Activated CD8-positive, alpha-beta memory T cell treated with anti-CD3 and anti-CD28 coated beads for 48 hours (primary cell): ENCODE measurements around the gene ANKRD66.

Source experiments
- DNase-seq, 3 experiments: peaks; one replicate each; pipeline ENCODE4 v3.0.0-alpha.2; 2020; ENCODE audit warnings: low read depth in 2 of 3, low spot score in 2 of 3

The ANKRD66 gene

DNA sequence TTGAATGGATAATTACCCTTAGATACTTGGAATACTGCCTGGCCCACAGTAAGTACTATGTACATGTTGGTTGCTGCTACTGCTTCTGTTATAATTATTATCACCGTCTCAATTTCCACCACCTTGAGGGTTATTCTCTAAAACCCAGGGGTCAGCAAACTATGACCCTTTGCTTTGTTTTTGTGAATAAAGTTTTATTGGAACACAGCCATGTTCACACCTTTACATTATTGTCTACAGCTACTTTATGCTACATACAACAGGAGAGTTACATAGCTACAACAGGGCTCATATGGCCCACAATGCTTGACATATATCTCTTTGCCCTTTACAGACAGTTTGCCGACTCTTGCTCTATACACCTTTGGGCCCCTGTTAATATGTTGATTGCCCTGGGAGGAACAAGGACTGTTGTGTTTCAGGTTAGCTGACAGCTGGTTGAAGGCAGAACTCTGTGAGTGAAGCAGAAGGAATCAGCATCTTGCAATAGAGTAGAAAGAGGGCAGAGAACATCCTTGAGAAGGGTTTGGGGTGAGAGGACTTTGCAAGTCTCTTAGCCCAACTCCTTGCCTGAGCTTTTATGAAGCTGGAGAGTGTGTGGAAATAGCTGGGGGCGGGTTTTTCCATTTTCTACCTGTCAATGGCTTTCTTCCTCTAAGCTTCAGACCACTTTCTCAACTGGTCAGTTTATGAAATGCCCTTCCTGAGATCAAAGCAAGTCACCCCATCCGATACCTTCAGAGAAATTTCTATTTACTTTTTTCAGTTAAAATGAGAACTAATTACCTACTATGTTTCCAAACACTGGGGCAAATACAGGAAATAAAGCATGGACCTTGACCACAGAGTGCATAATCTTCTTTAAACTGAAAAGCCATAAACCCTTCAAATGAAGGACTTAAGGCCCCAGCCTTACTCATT, 43.0 kb downstream of the ANKRD66 start:
- no peak for DNase-seq

DNA sequence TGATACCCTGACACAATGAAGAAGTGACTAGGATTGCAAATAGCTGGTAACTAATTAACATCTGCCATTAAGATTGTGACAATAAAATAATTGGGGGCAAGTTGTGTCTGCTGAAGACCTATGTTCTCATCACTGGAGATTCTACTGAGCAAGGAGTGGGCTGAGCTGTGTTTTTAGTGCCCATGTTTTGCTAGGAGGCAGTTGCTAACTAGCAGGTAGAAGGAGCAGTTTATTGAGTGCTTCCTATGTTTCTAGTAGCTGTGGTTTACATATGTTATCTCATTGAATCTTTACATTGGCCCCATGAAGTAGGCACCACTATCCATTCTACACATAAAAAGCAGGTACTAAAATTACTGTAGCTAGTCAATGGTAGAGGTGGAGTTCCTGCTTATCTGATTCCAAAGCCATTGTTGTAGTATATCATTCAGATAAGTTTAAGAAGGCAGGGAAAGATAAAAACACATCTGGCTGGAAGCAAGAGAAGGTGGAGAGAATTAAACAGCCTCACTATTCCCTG, 43.7 kb downstream of the ANKRD66 start:
- no peak for DNase-seq

DNA sequence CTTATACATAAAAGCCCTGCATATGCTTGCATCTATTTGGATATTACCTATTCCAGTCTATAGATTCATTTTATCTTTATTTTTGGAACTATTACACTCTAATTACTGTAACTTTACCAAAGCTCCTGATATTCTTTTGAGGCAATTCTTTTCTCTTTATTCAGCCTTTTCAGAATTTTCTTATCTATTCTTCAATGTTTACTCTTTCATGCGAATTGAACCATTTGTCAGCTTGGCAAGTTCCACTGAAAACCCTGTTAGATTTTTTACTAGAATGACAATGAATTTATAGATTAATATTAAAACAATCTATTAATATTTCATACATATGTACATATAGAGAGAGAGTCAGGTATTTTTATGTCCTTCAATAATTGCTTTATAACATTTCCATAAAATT, 45.9 kb downstream of the ANKRD66 start:
- DNase-seq, result no peak

DNA sequence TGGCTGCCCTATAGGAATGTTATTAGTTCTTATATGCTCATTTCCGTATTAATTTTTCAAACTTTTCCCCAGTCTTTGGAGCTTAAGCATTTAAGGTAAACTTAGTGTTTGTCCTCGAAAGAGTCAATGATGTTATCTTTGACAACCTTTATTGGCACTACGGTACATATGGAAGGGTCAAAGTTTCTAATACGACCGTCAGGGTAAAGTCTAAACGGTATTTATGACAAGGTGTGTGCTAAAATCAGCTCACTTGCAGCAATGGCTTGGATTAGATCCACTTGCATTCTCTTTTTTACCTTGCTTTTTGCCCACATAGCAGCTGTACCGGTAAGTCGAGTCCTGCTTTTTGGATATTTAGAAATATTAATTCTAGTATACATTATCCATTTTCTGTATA, 46.4 kb downstream of the ANKRD66 start, which contains the start of gene MEP1A:
MEP1A (plus strand) TSS at position 252 of the 400 bp plus-strand sequence; CDS start at position 262, 10 bp downstream.
- no peak for DNase-seq

DNA sequence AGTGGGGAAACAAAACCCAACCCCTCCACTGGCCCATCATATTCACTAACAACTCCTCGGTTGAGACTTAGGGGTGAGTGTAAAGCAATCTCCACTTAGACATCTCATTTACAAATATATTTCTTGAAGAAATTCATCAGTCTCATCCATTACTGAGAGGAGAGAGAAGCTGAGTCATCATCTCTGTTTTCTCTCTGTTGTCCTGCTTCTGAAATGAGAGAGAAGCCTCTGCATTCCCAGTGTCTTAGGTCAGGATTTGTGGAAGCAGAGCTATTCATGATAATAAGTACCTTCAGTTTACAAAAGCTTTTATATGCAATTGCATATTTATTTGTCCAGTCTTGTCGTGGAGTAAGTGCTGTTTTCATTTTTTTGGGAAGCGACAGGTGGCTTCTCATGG, 47.3 kb downstream of the ANKRD66 start:
- no peak for DNase-seq

DNA sequence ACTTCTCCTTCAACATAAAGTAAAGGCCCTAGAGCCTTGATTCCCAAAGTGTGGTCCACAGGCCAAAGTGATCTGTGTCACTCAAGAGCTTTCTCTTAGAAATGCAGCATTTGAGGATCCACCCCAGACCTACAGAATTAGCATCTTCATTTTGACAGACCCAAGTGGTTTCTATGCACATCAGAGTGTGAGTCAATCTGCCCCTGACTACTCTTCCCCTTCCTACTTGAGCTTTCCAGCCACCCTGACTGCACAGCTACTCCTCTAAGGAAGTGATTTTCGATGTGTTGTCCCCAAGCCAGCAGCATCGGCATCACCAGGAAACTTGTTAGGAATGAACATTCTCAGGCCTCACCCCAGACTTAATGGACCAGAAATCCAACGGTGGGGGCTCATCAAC, 49.1 kb downstream of the ANKRD66 start:
- no peak for DNase-seq

DNA sequence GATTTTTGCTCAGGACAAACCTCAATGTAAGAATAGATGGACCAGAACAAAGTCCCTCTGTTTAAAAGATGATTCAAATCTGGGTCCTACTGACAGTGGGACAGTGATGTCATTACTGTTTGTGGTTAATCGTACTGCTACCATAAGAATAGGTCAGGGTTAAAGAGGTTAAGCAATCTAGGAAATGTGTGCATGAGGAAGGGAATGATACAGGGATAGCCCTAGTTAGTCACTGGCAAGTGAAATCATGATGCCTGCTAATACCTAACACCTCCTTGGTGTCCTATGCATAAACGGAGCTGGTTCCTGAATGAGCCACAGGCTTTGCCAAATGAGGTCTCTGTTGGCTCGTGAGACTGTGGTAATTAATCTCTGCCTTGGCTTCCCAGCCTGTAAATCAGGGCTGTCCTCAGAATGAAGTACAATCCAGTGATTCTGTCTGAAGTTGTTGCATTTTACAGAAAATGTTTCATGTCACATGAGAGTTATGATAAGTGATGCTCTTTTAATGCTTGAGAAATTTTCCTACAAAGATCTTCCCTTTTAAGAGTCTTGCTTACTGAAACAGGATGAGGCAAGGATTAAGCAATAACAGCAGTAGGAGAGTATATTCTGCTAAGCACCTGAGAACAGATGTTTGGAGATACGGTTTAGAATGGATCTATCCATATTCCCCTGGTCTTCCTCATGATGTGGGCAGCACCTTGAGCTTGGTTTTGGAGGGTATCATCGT, 50.3 kb downstream of the ANKRD66 start:
- no peak for DNase-seq

DNA sequence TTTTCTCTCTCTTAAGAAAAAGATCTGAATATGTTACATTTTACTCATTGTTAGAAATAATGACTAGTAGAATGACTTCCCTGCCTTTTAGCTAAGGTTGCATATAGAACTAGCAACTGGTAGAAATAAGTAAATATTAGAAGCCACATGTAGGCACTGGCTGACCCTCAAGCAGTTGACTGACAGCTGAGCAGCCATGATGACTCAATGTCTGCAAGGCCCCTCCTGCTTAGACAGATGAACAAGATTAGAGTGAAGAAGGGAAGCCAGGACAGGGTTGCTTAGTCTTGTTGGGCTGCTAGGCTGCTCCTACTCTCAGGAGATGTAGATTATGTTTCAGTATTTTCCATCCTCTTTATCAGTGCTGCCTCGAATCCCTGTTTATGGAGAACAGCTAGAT, 52.9 kb downstream of the ANKRD66 start:
- no peak for DNase-seq

DNA sequence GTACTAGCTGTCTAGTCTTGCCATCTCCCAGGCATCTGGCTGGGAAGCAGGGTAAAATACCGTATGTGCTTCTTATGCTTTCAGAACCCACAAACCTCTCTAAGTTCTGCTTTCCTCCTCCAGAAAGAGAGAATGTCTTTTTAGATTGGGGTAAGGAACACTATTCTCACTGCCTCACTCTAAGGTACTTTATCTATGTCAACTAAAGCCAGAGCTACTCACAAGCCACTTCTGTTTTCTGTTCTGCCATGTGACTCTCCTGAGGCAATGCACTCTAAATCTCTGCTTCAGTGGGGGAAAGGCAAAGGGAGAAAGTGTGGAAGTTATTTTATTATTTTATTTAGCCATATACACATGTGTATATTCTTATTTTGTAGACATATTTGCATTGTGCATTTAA, 62.1 kb downstream of the ANKRD66 start:
- DNase-seq, result no peak
